Activated CD8-positive, alpha-beta memory T cell treated with anti-CD3 and anti-CD28 coated beads, Interleukin-2, amount 50 U/mL, for 48 hours (primary cell): ENCODE data around the gene KLRG1.

Experiments used
- DNase-seq: peaks from one replicate; pipeline ENCODE4 v3.0.0-alpha.2; 2020

Gene KLRG1

DNA sequence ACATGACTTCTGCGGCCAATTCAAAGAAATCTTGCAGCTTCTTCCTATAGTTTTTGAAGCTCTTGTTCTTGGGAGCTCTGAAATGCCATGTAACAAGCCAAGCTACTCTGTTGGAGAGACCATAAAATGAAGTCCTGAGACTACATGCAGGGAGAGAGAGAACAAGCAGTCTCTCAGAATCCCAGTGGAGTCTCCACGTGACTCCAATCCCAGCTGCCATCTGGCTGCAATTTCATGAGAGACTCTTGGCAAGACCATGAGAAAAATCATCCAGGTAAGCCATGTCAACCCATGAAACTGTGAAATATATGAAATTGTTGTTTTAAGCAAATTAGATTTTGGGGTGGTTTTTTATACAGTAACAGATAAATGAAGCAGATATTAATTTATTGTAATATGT, 54.4 kb downstream of the KLRG1 start:
- no peak for DNase-seq

DNA sequence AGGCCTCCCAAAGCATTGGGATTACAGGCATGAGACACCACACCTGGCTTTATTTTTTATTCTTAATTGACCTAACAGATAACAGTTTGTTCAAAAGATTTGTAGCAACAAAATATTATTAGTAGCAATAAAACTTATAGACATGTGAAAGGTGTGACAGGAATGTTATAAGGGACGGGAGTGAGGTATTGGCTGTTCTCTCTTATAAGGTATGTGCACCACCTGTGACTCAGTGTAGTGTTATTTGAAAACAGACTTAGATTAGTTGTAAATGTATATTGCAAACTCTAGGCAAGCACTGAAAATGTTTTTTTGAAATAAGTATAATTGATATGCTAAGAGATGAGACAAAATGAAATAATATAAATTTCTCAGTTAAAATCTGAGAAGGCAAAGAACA, 57.8 kb downstream of the KLRG1 start:
- no peak for DNase-seq

DNA sequence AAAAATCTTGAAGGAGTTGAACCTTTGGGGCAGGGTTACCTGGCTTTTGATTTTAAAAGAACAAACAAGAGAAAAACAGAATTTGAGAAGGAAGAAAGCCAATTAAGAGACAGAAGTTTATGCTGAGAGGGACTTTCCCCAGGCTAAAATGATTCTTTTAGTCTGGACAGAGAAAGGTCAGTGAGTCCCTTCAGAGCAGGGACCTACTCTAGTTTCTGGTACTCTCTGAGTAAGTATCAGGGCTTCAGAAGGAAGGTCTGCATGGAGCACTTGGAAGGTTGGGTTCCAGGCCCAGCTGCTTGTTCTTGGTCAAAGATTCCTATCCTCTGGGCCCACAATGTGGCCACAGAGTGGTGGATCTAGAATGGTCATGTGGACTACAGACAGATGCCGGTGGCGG, 59.6 kb downstream of the KLRG1 start:
- no peak for DNase-seq

DNA sequence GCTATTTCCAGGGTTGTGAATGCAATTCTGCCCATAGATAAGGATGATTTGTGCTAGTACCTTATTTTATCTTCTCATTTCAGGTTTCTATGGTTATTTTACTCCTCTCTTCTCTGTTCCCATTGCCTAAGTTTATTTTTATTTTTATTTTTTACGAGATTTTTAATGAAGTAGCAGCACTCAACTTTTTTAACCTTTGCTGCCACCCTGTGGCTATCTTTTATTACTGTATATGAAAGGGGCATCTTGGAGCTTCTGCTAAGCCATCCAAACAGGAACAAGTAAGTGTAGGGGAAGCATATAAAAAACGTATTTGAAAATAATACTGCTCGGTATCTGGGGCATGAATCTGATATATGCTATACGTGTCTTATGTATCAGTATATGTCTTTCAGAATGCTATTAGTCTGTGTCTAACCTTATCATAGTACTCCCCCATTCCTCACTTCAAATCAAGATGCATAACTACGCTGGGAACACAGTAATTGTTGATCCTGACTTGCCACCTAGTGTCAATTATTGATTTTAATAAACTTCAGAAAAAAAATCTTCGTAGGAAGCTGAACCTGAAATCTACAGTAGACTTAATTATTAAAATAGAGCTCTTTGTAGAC, 60.3 kb downstream of the KLRG1 start:
- DNase-seq = no peak

DNA sequence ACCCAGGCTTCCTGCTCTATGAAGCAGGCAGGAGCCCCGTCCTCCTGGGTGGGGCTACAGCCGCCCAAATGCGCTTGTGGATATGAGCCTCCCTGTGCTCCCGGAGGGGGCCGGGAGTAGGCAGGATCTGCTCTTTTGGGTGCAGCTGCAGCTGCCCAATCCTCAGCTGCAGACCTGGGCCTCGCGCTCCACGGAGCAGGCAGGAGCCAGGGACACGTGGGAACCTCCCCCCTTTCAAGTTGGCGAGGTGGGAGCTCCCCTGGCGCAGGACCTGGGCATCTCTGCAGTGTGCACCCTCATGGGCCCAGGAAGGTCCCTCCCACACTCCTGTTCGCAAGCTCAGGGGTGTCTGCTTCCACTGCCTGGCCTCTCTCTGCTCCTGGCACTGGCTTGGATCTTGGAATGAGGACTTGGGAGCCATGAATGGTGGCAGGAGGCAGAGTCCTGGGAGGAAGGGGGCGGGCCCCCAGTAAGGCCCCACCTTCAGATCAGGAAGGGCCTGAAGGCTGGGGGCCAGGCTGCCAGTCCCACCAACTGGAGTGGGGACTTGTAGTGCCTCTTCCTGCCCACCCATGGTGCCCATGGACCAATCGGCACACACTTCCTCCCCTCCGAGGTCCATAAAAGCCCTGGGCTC, 61.3 kb downstream of the KLRG1 start:
- no peak for DNase-seq

DNA sequence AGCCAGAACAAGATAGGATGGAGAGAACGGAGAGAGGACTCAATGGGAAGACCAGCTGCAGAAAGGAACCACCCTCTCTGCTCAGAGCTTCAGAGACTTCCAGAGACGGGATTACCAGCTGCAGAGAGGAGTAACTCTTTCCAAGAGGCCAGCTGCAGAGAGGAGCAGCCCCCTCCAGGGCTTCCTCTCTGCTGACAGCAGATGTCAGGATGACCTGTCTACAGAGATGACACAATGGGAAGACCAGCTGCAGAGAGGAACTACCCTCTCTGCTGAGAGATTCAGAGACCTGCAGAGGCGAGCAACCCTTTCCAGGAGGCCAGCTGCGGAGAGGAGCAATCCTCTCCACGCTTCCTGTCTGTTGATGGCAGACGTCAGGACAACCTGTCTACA, 61.8 kb downstream of the KLRG1 start:
- DNase-seq = no peak

DNA sequence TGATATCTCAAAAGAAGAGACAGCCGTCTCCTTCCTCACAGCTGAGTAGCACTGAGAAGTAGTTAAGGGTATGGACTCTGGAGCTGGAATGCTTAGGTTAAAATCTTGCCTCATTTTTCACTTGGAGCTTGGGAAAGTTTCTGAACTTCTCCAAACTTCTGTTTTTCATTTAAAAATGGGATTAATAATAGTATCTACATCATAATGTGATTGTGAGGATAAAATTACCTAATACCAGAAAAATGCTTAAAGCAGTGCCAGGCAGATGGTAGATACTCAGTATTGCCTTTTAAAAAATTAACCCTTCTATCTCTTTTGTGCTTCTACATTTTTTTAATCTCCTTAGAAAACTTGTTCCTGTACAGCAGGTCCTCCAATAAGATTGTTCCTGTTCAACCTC, 63.3 kb downstream of the KLRG1 start:
- DNase-seq = no peak
